Panc1 (cell line): Measurements from ENCODE around the gene SERPINA12.

Experiments
- CTCF ChIP-seq: fragments of 450-650 bp; IDR thresholded peaks from 2 replicates; pipeline ENCODE4 v1.5.1; 2017; ENCODE audit warnings: mild to moderate bottlenecking
- POLR2AphosphoS5 ChIP-seq: IDR thresholded peaks from 2 replicates; pipeline ENCODE4 v1.6.1; 2012; ENCODE audit warnings: mild to moderate bottlenecking, low read depth, low read length, moderate library complexity
- TCF7L2 ChIP-seq: IDR thresholded peaks from 2 replicates; pipeline ENCODE4 v1.6.1; 2011; ENCODE audit warnings: mild to moderate bottlenecking, low read depth, low read length, inconsistent platforms

GRCh38 chr14:94542111-94542810, 33.0 kb upstream of the SERPINA12 start:
- TF ChIP-seq CTCF: no peak
- no peak for TF ChIP-seq POLR2AphosphoS5
- no peak for TF ChIP-seq TCF7L2
